Loucy (cell line): ENCODE results near the gene SEMA5A.

ENCODE experiments used
- H2AFZ ChIP-seq: fragments of 200-600 bp; sonication (generic); 2 replicates; pipeline ENCODE4 v1.6.0; 2016; ENCODE audit warnings: antibody characterized with exemption, mild to moderate bottlenecking, low read length, moderate library complexity
- H3F3A ChIP-seq: fragments of 200-600 bp; 2 replicates; pipeline ENCODE4 v1.6.0; 2016; ENCODE audit warnings: antibody characterized with exemption, low read depth, mild to moderate bottlenecking
- H3K27me3 ChIP-seq: fragments of 200-600 bp; sonication (generic); 2 replicates; pipeline ENCODE4 v1.6.1; 2014; ENCODE audit warnings: low read length, mild to moderate bottlenecking; ENCODE audit not compliant: insufficient read depth, poor library complexity, severe bottlenecking
- H3K36me3 ChIP-seq: fragments of 200-600 bp; sonication (generic); 2 replicates; pipeline ENCODE4 v1.6.1; 2016; ENCODE audit warnings: low read length; ENCODE audit not compliant: insufficient read depth
- H3K4me1 ChIP-seq: fragments of 200-600 bp; sonication (generic); 2 replicates; pipeline ENCODE4 v1.5.1; 2014; ENCODE audit warnings: low read length, mild to moderate bottlenecking; ENCODE audit not compliant: insufficient read depth, poor library complexity, severe bottlenecking
- H3K4me2 ChIP-seq: fragments of 200-600 bp; sonication (generic); 2 replicates; pipeline ENCODE4 v1.6.0; 2014; ENCODE audit warnings: antibody characterized with exemption, low read length, low read depth, mild to moderate bottlenecking; ENCODE audit not compliant: poor library complexity, severe bottlenecking
- H3K4me3 ChIP-seq: fragments of 200-600 bp; sonication (generic); 2 replicates; pipeline ENCODE4 v1.5.1; 2014; ENCODE audit warnings: low read length, mild to moderate bottlenecking, mixed read lengths; ENCODE audit not compliant: poor library complexity, severe bottlenecking
- H3K79me2 ChIP-seq: fragments of 200-600 bp; sonication (generic); 2 replicates; pipeline ENCODE4 v1.6.1; 2014; ENCODE audit warnings: low read length; ENCODE audit not compliant: insufficient read depth
- H3K9ac ChIP-seq: fragments of 200-600 bp; sonication (generic); 2 replicates; pipeline ENCODE4 v1.6.0; 2014; ENCODE audit warnings: mild to moderate bottlenecking, low read depth, low read length, moderate library complexity; ENCODE audit not compliant: poor library complexity, severe bottlenecking
- H3K9me2 ChIP-seq: fragments of 200-600 bp; sonication (generic); replicated peaks from 2 replicates; pipeline ENCODE4 v1.6.1; 2016; ENCODE audit warnings: low read depth, low read length, mixed read lengths
- H3K9me3 ChIP-seq: fragments of 200-600 bp; sonication (generic); 2 replicates; pipeline ENCODE4 v1.6.1; 2014; ENCODE audit warnings: mild to moderate bottlenecking, antibody characterized with exemption, low read length, low read depth; ENCODE audit not compliant: insufficient read depth
- H4K20me1 ChIP-seq: fragments of 200-600 bp; sonication (generic); 2 replicates; pipeline ENCODE4 v1.6.0; 2014; ENCODE audit warnings: antibody characterized with exemption, low read length, mild to moderate bottlenecking; ENCODE audit not compliant: insufficient read depth, poor library complexity, severe bottlenecking
- CTCF ChIP-seq: fragments of 200-600 bp; sonication (generic); conservative IDR thresholded peaks from 2 replicates; pipeline ENCODE4 v1.5.1; 2014; ENCODE audit warnings: mild to moderate bottlenecking, antibody characterized with exemption, low read length
- EZH2phosphoT487 ChIP-seq: fragments of 200-600 bp; IDR thresholded peaks from 2 replicates; pipeline ENCODE4 v1.6.1; 2018; ENCODE audit warnings: antibody characterized with exemption, mild to moderate bottlenecking, moderate library complexity, borderline replicate concordance

The SEMA5A gene

GRCh38 chr5:9439531-9440292 lies 106.2 kb downstream of the SEMA5A start:
- no peak overlapping the region for H3K4me3 ChIP-seq
- H3K9me2 ChIP-seq: no peaks in the 10 kb centered on the region
- H4K20me1 ChIP-seq: no peaks in the 10 kb centered on the region
- H2AFZ ChIP-seq: no peak overlapping the region
- H3K79me2 ChIP-seq: no peaks in the 10 kb centered on the region
- H3K36me3 ChIP-seq: no peaks in the 10 kb centered on the region
- H3K9ac ChIP-seq: no peak overlapping the region
- H3K9me3 ChIP-seq: no peaks in the 10 kb centered on the region
- no peak for TF ChIP-seq CTCF
- no peak for TF ChIP-seq EZH2phosphoT487
- no peaks in the 10 kb centered on the region for H3K4me1 ChIP-seq
- H3F3A ChIP-seq: no peaks in the 10 kb centered on the region
- H3K4me2 ChIP-seq: no peak overlapping the region
- H3K27me3 ChIP-seq: no peaks in the 10 kb centered on the region

GRCh38 chr5:9438596-9439354 lies 107.1 kb downstream of the SEMA5A start:
- Histone ChIP-seq H3K9me2 (no peaks in the 10 kb centered on the region), H3K4me3 (no peak overlapping the region), H3K9me3 (no peaks in the 10 kb centered on the region), H3K79me2 (no peaks in the 10 kb centered on the region), H4K20me1 (no peaks in the 10 kb centered on the region), H3K4me2 (no peak overlapping the region), H3K4me1 (no peaks in the 10 kb centered on the region), H3K27me3 (no peaks in the 10 kb centered on the region), H3F3A (no peaks in the 10 kb centered on the region), H2AFZ (no peak overlapping the region), H3K9ac (no peak overlapping the region), H3K36me3 (no peaks in the 10 kb centered on the region)
- no peak for TF ChIP-seq EZH2phosphoT487
- no peak for TF ChIP-seq CTCF

- no peak overlapping the region for H3K4me2 ChIP-seq
- TF ChIP-seq EZH2phosphoT487 (no peak), CTCF (no peak)
- no peak overlapping the region for H3K9ac ChIP-seq
Observed at GRCh38 chr5:9437741-9438240, 108.1 kb downstream of the SEMA5A start.

More at GRCh38 chr5:9437741-9438240, 108.1 kb downstream of the SEMA5A start:
- H3K36me3 ChIP-seq: no peaks in the 10 kb centered on the region
- no peaks in the 10 kb centered on the region for H3K9me3 ChIP-seq
- H3K9me2 ChIP-seq: no peaks in the 10 kb centered on the region
- H4K20me1 ChIP-seq: no peaks in the 10 kb centered on the region
- no peak overlapping the region for H3K4me3 ChIP-seq
- H3K79me2 ChIP-seq: no peaks in the 10 kb centered on the region
- no peak overlapping the region for H2AFZ ChIP-seq
- no peaks in the 10 kb centered on the region for H3K27me3 ChIP-seq
- H3F3A ChIP-seq: no peaks in the 10 kb centered on the region
- no peaks in the 10 kb centered on the region for H3K4me1 ChIP-seq
